Measurements from ENCODE around the gene LBR.

Gene LBR

GRCh38 chr1:225462714-225463574 is 35.1 kb upstream of the LBR start:
- DNase-seq: peak; percentile 76

- peak; percentile 48 for DNase-seq
Observed at GRCh38 chr1:225462429-225462713, 34.5 kb upstream of the LBR start.

DNA sequence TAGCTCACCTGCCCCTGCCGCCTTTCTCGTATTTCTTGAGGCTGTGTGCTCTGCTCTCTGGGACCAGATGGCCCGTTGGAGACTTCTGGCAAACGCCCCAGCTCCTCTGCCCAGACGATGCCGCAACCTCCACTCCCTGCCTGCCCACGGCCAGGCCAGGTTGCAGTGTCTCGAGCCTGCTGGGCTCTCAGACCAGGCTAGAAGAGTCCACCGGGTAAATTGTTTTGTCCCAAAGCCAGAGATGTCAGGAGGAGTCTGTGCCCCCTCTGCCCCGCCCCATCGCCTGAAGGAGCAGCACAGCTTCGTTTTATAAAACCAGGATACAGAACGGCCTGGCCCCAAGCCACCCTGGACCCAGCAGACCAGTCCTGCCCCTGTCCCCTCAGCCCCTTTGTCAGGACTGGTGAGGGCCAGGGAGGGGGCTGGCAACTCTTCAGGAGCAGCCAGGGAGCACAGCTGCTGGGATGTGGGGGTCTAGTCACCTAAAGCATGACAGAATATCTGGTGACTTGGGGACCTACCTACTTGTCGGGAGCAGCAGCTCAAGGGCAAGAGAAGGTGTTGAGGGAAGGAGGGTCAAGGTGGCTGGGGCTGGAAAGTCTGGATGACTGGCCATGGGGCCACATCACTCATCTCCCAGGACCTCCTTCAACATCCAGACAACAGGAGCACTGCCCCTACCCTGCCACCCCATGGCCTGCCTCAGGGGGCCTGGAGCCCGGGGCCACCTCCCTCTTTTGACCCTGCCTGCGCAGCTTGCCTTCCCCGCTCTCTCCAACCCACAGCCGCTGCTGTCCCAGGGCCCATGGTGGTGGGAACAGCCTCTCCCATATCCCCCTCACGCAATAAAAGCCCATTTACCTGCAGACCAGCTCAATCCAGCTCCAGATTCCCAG is 33.9 kb upstream of the LBR start:
- DNase-seq: peak; percentile 52

- peak; percentile 54 for DNase-seq
Observed at GRCh38 chr1:225460737-225461532, 33.1 kb upstream of the LBR start.

DNA sequence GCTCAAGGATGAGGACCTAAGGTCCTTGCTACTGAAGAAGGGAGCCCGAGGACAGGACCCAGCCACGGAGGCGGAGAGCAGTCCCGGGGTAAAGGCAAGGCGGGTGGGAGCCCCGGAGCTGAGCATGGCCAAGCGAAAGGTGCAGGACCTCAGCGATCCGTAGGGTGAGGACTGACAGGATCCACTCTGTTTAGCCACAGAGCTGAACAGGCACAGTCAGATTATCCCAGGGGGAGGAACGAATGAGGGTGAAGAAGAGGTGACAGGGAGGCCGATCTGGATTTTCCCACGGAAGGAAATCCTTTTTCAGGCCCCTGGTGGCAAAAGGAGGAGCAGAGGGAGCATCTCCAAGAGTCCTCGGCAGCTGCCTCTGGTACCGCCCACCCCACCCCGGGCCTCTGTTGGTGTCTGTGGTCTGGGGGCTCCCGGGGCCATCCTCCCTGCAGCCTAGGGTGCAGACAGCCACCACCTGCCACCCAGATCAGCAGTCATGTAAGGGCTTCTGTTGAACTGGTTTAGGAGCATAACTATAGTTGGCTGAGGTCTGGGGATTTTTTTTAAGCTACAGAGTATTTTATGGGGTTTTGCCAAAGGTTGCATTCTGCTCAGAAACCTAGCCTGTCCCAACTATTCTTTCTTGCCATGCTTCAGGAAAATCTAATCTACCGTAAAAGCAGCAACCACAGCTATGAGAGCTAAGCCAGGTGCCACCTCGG is 32.3 kb upstream of the LBR start:
- DNase-seq: no peak

GRCh38 chr1:225458222-225458631 is 30.4 kb upstream of the LBR start:
- DNase-seq: no peak

DNA sequence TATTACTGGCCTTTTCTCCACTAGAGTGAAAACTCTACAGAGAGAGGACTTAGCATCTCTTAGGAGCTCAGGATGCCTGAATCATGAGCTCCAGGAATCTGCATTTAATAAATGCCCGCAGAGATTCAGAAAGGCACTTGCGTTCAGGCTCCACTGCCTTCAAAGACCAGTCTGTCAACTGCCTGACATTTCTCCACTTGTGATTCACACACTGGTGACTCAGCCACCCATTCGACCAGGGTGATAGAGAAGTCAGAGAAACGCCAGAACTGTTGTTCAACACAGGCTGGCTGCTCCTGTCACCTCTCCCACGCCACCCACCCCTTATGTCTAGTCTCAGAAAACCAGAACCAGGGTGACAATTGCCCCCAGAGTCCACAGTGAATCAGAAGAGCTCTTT is 26.9 kb upstream of the LBR start:
- DNase-seq: peak; percentile 94

DNA sequence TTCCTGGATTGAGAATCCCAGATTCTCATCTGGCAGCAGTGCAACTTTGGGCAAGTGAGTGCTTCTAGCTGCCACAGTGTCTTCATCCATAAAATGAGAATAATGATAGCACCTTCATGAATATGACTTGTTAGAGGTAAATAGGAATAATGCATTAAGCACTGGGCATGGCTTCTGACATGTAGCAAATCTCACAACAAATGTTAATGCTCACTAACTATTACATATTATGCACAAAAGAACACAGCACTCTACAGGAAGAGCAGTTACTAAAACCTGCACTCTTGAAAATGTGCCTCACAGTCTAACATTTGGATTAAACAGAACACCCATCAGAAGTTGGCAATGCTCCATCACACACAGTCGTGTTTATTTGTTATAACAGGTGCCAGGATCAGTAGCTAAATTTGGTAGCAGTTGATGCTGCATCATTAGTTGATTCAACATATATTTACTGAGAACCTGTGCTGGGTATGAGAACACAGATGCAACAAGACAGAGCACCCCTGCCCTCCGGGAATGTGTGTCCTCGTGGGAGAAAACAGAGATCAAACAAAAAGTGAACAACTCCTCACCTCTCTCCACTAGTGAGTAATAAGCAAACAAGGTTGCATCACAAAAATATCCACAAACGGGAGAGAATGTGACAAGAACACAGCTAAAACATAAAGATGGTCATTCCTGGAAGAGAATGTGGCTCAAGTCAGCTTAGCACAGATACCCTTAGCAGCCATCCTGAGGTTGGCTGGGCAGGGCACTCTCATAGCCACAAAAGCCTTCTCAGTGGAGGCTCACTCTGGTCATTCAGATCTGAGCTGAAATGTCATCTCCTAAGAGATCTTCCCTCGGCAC is 26.2 kb upstream of the LBR start:
- DNase-seq: no peak

DNA sequence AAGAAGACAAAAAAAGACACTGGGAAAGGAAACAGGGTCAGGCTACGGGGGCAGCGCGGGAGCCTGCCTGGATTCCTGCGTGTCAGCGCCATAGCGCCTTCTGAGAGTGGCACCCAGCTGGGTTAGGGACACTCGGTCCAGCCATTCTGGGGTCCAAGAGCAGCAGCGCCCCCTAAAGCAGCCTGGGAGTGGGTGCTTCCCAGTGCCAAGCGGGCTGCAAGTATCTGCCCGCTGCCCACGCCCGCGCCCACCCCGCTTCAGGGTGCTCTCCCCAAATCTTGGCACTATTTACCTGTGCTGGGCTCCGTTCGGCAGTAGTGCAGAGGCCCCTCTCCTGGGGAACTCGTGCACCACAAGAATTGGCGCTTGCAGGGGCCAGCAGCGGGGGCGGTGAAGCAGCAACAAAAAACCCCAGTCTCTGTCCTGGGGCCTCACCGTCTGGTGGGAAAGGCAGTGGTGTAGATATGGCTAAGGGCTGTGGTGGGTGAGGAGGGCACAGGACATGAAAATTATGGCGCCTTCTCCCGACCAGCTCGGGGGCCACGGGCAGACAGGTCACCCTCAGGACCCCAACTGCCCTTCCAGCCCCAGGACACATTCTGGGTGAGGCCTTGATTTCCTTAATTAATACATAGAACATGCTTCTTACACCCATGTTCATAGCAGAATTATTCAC is 24.1 kb upstream of the LBR start:
- DNase-seq: no peak

DNA sequence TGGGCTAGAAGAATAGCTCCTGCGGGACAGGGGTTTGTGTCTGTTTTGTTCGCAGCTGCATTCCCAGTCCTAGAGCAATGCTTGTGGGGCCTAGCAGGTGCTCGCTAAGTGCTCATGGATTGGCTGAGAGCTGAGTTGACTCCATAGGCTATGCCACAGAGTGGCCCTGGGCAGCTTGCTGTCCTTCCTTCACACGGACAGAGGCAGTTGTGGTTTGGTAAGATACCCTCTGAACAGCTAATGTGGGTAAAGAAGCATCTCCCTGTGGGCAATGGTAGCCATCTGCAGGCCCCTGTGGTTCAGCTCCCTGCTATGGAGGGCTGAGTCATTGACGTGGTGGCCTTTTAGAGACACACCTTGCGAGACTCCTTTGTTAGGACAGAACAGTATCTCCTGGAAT is 23.5 kb upstream of the LBR start:
- DNase-seq: no peak

DNA sequence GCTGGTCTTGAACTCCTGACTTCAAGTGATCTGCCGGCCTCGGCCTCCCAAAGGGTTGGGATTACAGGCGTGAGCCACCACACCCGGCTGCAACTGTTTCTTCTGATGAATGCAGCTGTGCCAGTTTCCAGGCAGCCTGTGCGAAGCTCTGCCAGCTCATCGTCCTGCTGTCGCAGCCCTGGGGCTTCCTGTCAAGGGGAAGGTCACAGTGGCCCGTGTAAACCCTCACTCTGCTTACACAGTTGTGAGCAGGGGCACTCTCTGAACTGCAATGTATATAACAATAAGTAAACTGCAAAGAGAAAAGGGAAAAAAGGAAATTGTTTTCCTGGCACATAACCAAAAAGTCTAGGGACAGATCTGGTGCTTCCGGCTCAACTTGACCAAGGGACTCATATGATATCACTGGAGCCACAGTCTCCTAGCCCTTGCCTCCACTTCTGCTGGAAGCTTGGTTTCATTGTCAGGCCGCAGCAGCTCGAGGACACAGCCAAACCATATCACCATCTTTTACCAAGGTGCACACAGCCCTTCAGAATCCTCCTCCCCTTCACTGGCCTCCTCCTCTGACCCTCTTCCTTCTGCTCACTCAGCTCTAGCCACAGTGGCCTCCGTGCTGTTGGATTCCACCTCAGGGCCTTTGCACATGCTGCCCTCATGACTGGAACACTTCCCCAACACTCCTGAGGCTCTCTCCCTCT is 22.8 kb upstream of the LBR start:
- DNase-seq: no peak

DNA sequence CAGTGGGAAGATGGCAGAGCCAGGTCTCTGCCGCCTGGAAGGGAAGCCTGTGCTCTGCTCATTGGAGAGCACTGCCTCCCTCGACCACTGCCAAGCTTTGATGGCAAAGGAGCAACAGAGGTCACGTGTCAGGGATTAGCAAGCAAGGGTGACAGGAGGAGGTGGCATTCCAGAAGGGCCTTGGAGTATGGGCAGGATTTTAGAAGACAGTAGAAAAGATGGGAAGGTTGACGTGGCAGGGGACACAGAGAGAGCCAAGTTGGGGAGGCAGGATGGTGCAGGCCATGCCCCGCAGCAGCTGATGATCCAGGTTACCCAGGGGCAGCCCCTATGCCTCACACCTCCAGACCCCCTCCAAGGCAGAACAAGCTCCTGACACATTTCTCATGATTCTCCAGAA is 21.9 kb upstream of the LBR start:
- DNase-seq: no peak

DNA sequence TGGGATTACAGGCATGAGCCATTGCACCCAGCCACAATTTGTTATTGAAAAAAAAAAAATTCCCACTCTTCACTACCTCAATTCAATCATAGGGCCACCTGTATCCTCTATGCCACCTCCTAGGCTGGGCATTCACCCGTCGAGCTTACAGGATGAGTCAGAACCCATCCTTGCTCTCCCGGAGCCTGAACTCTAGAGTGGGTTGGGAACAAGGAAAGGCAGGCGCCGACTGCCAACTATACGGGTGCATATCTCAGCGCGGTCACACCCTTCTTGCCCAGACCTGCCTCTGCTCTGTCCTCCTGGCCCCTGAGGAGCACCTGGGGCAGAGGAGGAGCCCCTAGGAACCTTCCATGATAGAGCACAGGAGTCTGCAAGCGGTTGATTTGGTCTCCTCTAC is 21.4 kb upstream of the LBR start:
- DNase-seq: no peak

DNA sequence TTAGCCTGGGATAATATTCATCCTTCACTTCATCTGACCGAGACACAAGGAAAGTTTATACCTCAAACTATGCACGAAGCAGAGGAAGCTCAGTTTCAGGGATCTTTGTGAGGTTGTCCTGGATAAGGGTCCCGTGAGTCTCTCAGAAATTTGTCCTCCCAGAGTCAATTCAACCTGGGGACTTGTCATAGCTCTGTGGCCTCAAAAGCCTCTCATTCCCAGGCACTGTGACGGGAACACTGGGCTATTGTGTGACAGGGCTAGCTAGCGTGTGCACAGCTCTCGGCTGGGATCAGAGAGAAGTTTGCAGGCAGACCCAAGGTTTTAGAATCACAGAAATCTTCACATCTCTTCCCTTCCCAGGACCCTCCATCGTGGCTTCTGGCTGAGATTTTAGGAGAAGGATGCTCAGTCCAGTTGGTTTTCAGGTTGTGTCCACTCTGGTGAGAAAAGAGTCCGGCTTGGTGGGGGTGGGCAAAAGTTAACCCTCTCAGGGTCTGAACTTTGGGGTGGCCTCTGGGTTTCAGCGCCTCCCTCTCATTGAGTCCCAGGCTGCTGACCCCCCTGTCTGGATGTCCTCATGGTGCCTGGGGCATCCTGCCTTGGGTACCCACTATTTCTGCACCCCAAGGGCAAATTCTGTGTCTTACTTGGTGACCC is 20.4 kb upstream of the LBR start:
- no peak for DNase-seq

GRCh38 chr1:225447650-225448089 is 19.8 kb upstream of the LBR start:
- no peak for DNase-seq

DNA sequence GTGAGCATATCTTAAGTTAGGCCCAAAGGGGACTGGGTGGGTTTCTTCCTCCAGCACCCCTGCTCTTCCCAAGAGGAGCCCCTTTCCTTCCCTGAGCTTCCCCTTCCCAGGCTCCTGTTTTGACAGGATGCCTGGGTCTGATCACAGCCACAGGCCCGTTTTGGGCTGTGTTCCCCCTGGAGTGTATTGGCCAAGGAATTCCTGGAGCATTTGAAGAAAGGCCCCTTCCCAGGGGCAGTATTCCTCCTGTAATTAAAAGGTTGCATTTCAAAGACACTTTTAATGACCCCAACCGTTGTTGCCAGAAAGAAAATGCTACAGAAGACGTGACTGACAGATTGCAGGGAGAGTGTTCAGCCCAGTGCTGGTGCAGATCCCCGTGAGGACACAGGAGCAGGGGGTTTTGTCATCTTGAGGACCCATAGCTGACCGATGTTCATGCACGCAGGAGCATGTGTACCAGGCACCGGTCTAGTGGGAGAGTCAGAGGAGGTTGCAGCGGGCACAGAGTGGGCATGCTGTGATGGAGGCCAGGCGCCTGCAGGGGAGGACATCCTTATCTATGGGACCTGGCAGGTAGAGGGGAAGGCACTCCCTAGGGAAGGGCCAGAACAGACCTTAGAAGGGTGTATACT is 19.3 kb upstream of the LBR start:
- DNase-seq: peak; percentile 63

DNA sequence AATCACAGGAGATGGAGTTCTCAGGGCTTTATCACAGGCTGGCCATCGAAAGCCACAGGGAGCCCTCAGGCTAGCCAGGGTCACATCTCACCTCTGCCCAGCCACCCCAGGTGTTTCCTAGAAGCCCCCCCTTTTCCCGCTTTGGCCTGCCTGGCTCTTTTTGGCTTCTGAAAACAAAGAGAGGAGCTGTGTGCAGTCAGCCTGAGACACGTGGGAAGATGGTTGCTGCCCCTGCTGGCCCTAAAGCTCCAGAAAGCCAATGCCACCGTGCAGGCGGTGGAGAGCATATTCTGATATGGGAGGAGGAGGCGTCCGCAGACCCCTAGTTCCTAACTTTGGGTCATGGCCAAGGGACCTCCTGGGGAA is 18.7 kb upstream of the LBR start:
- no peak for DNase-seq

DNA sequence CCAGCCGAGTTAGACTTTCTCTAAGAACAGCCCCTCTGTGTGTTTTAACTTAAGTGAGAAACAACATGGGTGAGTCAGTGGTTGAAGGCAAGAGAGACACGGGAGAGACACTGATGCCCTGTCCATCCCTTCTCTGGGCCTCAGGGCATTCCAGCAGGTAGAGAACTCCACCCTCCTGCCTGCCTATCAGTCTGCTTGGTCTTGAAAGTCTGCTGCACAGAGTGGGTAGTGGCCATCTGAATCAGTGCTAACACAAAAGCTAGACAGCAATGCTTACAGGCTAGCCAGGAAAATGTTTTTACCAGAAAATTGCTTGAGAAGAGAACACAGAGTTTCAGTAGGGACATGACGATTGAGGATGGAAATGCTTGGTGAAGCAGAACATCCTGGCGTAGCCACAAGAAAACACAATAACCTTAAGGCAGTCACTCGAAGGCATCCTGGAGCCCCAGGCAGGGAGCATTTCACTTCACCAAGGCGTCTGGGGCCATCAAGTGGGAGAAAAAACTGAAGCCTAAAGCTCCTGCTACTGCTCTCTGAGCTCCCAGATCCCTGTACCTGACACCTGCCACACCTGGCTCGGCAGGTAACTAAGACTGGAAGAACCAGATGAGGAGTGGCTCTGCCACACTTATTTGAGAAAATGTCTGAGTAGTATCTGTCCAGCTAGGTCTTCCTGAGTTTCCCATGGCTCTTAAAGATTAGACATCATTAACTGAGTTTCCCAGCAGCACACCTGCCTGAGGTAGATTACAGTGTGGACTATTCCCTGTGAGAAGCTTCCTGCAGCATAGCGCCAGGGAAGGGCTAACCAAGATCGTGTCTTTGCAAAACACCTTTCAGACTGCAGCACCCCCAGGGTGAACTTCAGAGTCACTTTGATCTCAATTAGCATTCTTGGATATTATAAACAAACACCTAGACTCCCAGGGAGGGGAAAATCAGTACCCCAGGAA is 18.1 kb upstream of the LBR start:
- peak; percentile 85 for DNase-seq
